CD4-positive, alpha-beta T cell (primary cell): ENCODE data around the gene WDR90. TPM values are rescaled to one million over a fixed set of nuclear protein-coding genes. Genes with fewer than 3 reads are reported as not detected.
A peak's percentile ranks its signal among the peaks of the same experiment; 100 is the strongest.

ENCODE experiments used
- ATAC-seq: fragments of 200-7000 bp; cut with Tn5 transposase; one replicate; pipeline ENCODE4 v1.10.0; 2022; ENCODE audit warnings: mild to moderate bottlenecking; ENCODE audit not compliant: poor library complexity
- CTCF ChIA-PET: fragments of 350-600 bp; sonication (Branson Sonifier 250); formaldehyde crosslinking; loops from one replicate; lab custom pipeline; 2021; ENCODE audit warnings: antibody characterized with exemption, inconsistent platforms; lab: Charles Lee
- POLR2A ChIA-PET: fragments of 350-600 bp; sonication (Branson Sonifier 250); formaldehyde crosslinking; loops from one replicate; lab custom pipeline; 2021; ENCODE audit warnings: antibody characterized with exemption, inconsistent platforms; lab: Charles Lee
- DNase-seq, 14 experiments: peaks; one replicate each; pipeline ENCODE4 v3.0.0-alpha.2; 2013 to 2020; ENCODE audit warnings: mixed read lengths in 2 of 14
- H3K27ac ChIP-seq, 2 donors: one replicate each; pipeline versions ENCODE4 v1.5.1 to v1.7.0; 2013; ENCODE audit warnings: low read length in 2 of 2, low read depth in 1 of 2, mild to moderate bottlenecking in 1 of 2
- H3K27me3 ChIP-seq, 2 experiments: 1 replicate in 1 of 2; 2 replicates in 1 of 2; pipeline versions ENCODE4 v1.6.1 to v1.7.0; 2013; ENCODE audit warnings: low read length in 2 of 2, control low read depth in 1 of 2, mild to moderate bottlenecking in 1 of 2, moderate library complexity in 1 of 2; ENCODE audit not compliant: insufficient read depth in 2 of 2, control insufficient read depth in 1 of 2
- H3K36me3 ChIP-seq: one replicate; pipeline ENCODE4 v1.6.1; 2013; ENCODE audit warnings: low read length, control low read depth; ENCODE audit not compliant: insufficient read depth
- H3K4me1 ChIP-seq: one replicate; pipeline ENCODE4 v1.6.1; 2013; ENCODE audit warnings: low read length, control low read depth; ENCODE audit not compliant: insufficient read depth
- H3K4me3 ChIP-seq: one replicate; pipeline ENCODE4 v1.5.1; 2013; ENCODE audit warnings: mild to moderate bottlenecking, low read length, moderate library complexity
- H3K9me3 ChIP-seq, 2 experiments: 1 replicate in 1 of 2; 2 replicates in 1 of 2; pipeline versions ENCODE4 v1.6.1 to v1.7.0; 2013; ENCODE audit warnings: low read length in 2 of 2, mild to moderate bottlenecking in 2 of 2, control low read depth in 1 of 2, moderate library complexity in 1 of 2; ENCODE audit not compliant: control insufficient read depth in 1 of 2, insufficient read depth in 1 of 2
- H3K27ac Mint-ChIP-seq: one replicate; pipeline ENCODE4 v1.8.0; 2020; ENCODE audit warnings: mixed read lengths
- H3K27me3 Mint-ChIP-seq: one replicate; pipeline ENCODE4 v1.8.0; 2021; ENCODE audit warnings: mixed read lengths
- H3K36me3 Mint-ChIP-seq: one replicate; pipeline ENCODE4 v1.8.0; 2021; ENCODE audit warnings: low read depth, mixed read lengths
- H3K4me1 Mint-ChIP-seq: one replicate; pipeline ENCODE4 v1.8.0; 2021; ENCODE audit warnings: low read depth, mixed read lengths
- H3K4me3 Mint-ChIP-seq: one replicate; pipeline ENCODE4 v1.8.0; 2020; ENCODE audit warnings: mild to moderate bottlenecking, mixed read lengths
- H3K9me3 Mint-ChIP-seq: one replicate; pipeline ENCODE4 v1.8.0; 2020; ENCODE audit warnings: mixed read lengths
- intact Hi-C, 2 experiments: fragments of 100-400 bp; cut with DNase I in 1 of 2; cut with micrococcal nuclease in 1 of 2; formaldehyde crosslinking; loops; one replicate each; pipeline versions ENCODE4 v1.15.1 to v1.9.0; 2023 to 2025; cut with DNase I, micrococcal nuclease
- total RNA-seq, 174 experiments: library from RNA in 2 of 174; stranded (reverse) in 2 of 174; gene quantifications; one replicate each; pipeline ENCODE4 v1.2.3 and lab custom pipeline; 2021 to 2026
- TF ChIP-seq, protein P1 (sequence below): fragments of 200-600 bp; IDR thresholded peaks from one replicate; pipeline ENCODE4 v1.8.0; 2022; ENCODE audit warnings: antibody characterized with exemption, mild to moderate bottlenecking

The WDR90 gene
- total RNA-seq, 2 experiments from 2014 or later: 8.1 to 10.3 TPM

DNA sequence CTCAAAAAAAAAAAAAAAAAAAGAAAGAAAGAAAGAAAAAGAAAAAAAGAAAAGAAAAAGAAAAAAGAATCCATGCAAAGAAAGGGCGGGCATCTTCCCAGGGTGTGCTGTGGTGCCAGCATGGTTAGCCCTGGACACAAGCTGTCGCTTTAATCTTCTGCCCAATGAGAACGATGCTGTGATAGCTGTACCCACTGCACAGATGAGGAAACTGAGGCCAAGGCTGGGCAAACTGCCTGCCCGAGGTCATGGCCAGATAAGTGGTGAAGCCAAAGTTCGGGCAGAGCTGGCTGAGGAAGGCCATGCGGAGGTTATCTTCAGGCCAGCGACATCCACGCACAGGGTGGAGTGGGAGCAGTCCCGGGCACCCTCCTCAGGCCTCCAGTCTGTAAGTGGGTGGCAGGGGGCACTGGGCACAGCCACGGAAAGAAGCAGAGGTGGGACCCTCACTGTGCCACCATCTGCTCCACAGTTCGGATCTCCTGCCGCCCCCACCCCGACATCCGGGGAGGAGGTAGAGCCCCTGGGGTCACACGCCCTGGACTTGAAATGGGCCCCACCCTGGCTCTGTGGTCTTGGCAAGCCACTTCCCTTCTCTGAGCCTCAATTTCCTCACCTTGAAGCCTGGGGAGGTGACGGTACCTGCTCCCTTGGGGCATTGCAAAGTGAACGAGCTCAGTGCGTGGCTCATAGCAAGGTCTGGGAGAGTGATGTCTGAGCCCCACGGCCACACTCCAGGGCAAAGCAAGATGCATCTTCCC lies 49.9 kb downstream of the WDR90 start:
- intact Hi-C loops: loop anchor here in 1 of 2 experiments (10.0 kb wide), 2 partner anchors 716 to 1266 kb away; partner anchors contain the start of genes RNF151, RPS2 and UNKL
- Histone ChIP-seq H3K4me1 (peaks cover 69% of the 10 kb centered on the region), H3K9me3 (peaks cover 0 to 40% of the 10 kb centered on the region in 2 experiments), H3K27ac (no peak overlapping the region), H3K4me3 (no peak overlapping the region), H3K27me3 (peaks cover 31 to 34% of the 10 kb centered on the region in 2 experiments), H3K36me3 (no peaks in the 10 kb centered on the region)
- POLR2A ChIA-PET: interaction anchor here (1.4 kb wide), 1 partner anchor 16 kb away, joined by 3 read pairs; the partner anchor contains the start of gene METRN
- Mint-ChIP-seq H3K4me1 (peaks cover 7% of the 10 kb centered on the region), H3K4me3 (peak overlapping the region; percentile 62), H3K27me3 (peaks cover 20% of the 10 kb centered on the region), H3K9me3 (no peaks in the 10 kb centered on the region), H3K36me3 (no peaks in the 10 kb centered on the region), H3K27ac (no peak overlapping the region)
- CTCF ChIA-PET: no interaction called here
- DNase-seq: peak in 1 of 14 experiments; percentile 74
- ATAC-seq: no peak
- TF ChIP-seq, protein P1, sequence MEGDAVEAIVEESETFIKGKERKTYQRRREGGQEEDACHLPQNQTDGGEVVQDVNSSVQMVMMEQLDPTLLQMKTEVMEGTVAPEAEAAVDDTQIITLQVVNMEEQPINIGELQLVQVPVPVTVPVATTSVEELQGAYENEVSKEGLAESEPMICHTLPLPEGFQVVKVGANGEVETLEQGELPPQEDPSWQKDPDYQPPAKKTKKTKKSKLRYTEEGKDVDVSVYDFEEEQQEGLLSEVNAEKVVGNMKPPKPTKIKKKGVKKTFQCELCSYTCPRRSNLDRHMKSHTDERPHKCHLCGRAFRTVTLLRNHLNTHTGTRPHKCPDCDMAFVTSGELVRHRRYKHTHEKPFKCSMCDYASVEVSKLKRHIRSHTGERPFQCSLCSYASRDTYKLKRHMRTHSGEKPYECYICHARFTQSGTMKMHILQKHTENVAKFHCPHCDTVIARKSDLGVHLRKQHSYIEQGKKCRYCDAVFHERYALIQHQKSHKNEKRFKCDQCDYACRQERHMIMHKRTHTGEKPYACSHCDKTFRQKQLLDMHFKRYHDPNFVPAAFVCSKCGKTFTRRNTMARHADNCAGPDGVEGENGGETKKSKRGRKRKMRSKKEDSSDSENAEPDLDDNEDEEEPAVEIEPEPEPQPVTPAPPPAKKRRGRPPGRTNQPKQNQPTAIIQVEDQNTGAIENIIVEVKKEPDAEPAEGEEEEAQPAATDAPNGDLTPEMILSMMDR: no peak

DNA sequence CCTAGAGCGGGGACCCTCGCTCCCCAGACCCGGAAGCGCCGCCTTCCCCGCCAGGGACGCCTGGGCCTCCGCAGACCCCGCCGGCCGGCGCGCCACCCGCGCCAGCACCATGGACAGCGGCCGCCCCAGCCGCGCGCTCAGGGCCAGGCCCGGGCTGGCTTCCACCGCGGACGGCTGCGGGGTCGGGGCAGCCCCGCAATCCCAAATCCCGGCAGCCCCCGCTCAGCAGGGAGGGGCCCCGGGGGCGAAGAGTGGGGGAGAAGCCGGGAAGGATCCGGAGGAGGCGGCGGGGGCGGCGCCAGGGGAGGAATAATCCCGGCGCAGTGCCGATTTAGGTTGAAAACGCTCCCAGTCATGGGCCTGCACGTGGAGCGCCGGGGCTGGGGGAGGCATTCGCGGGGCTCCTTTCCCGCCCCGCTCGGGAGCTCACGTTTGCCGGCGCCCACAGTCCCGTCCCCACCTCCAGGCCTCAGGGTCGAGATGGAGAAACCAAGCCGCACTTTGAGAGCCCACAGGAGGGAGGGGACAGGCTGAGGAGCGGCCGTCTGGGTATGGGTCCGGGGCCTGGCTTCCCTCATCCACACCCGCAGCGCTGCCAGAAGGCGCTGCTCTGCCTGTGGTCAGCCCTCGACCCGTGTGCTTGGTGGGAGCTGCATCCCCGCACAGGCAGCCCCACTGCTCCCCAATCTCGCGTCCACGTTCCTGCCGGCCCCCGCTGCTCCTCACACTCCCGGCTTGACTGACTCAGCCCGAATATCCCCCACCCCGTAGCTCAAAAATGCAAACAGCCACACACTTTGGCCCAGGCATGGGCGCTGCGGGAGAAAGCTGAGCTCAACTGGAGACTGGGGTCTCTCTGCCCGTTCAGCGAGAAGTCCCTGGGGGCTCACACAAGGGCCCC lies 51.8 kb downstream of the WDR90 start:
- peaks cover 20% of the 10 kb centered on the region for H3K27me3 Mint-ChIP-seq
- no peak overlapping the region for H3K4me3 ChIP-seq
- TF ChIP-seq, protein P1: no peak
- POLR2A ChIA-PET: interaction anchor here (1.1 kb wide), 1 partner anchor 87 kb away, joined by 3 read pairs; the partner anchor contains the start of genes CHTF18 and RPUSD1
- DNase-seq (peak in 11 of 14 experiments; percentile 34 to 78 (median 51)), ATAC-seq (peak; percentile 71)
- CTCF ChIA-PET: no interaction called here
- H3K4me3 Mint-ChIP-seq: no peak overlapping the region
- peaks cover 41 to 45% of the 10 kb centered on the region in 2 experiments for H3K27me3 ChIP-seq
- H3K27ac ChIP-seq: no peak overlapping the region
- H3K9me3 ChIP-seq: peaks cover 0 to 48% of the 10 kb centered on the region in 2 experiments
- H3K4me1 ChIP-seq: peaks cover 59% of the 10 kb centered on the region
- intact Hi-C loops: no loop called here
- H3K36me3 Mint-ChIP-seq: no peaks in the 10 kb centered on the region
- H3K27ac Mint-ChIP-seq: no peak overlapping the region
- no peaks in the 10 kb centered on the region for H3K9me3 Mint-ChIP-seq
- H3K4me1 Mint-ChIP-seq: no peaks in the 10 kb centered on the region
- H3K36me3 ChIP-seq: no peaks in the 10 kb centered on the region

DNA sequence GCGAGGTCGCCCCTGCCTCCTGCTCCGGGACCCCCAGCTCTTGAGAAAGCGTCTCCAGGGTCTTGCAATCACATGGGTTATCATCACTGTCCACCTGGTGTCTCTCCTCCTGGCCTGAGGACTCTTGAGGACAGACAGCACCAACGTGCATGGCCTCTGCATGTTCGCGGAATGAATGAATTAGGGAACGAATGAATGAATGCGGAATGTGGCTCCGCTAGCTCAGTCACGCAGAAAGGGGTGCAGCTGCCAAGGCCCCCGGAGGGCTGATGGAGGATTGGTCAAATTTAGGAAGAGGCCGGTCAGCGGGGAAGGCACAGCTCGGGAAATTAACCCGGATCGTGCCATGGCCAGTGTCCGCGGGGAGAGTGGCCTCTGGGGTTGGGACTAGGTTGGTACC lies 53.2 kb downstream of the WDR90 start:
- no peak for DNase-seq
- no peak overlapping the region for H3K4me3 Mint-ChIP-seq
- peaks cover 62% of the 10 kb centered on the region for H3K4me1 ChIP-seq
- no peaks in the 10 kb centered on the region for H3K4me1 Mint-ChIP-seq
- CTCF ChIA-PET: interaction anchor here (1.0 kb wide), 1 partner anchor 34 kb away, joined by 3 read pairs; the partner anchor contains the start of gene RHOT2
- no peak overlapping the region for H3K27ac Mint-ChIP-seq
- ATAC-seq: no peak
- no peak overlapping the region for H3K4me3 ChIP-seq
- H3K36me3 ChIP-seq: no peaks in the 10 kb centered on the region
- no peak overlapping the region for H3K27ac ChIP-seq
- peaks cover 0 to 62% of the 10 kb centered on the region in 2 experiments for H3K9me3 ChIP-seq
- intact Hi-C loops: no loop called here
- H3K27me3 ChIP-seq: peaks cover 53 to 57% of the 10 kb centered on the region in 2 experiments
- TF ChIP-seq, protein P1: no peak
- H3K9me3 Mint-ChIP-seq: no peaks in the 10 kb centered on the region
- peaks cover 32% of the 10 kb centered on the region for H3K27me3 Mint-ChIP-seq
- no peaks in the 10 kb centered on the region for H3K36me3 Mint-ChIP-seq
- POLR2A ChIA-PET: no interaction called here
